Upper lobe of left lung (tissue), 4 donors: ENCODE data around the gene PGPEP1.

ENCODE experiments used
- EP300 ChIP-seq, 4 donors: sonication (generic); formaldehyde crosslinking; IDR thresholded peaks; one replicate each; pipeline ENCODE4 v1.5.1; 2017; ENCODE audit warnings: antibody characterized with exemption in 4 of 4, control low read depth in 2 of 4
- POLR2A ChIP-seq, 4 donors: fragments of 450-650 bp; IDR thresholded peaks; one replicate each; pipeline ENCODE4 v1.5.1; 2016 to 2017; ENCODE audit warnings: antibody characterized with exemption in 4 of 4, mild to moderate bottlenecking in 2 of 4
- POLR2AphosphoS5 ChIP-seq, 2 donors: sonication (generic); formaldehyde crosslinking; IDR thresholded peaks; one replicate each; pipeline ENCODE4 v1.5.1; 2017; ENCODE audit warnings: antibody characterized with exemption in 2 of 2
- TF ChIP-seq, protein P1 (sequence below), 6 experiments: fragments of 450-650 bp in 4 of 6; fragments of 200-600 bp in 2 of 6; sonication (generic) in 2 of 6; IDR thresholded peaks; one replicate each; pipeline ENCODE4 v1.5.1; 2016 to 2019; ENCODE audit warnings: antibody characterized with exemption in 6 of 6

DNA sequence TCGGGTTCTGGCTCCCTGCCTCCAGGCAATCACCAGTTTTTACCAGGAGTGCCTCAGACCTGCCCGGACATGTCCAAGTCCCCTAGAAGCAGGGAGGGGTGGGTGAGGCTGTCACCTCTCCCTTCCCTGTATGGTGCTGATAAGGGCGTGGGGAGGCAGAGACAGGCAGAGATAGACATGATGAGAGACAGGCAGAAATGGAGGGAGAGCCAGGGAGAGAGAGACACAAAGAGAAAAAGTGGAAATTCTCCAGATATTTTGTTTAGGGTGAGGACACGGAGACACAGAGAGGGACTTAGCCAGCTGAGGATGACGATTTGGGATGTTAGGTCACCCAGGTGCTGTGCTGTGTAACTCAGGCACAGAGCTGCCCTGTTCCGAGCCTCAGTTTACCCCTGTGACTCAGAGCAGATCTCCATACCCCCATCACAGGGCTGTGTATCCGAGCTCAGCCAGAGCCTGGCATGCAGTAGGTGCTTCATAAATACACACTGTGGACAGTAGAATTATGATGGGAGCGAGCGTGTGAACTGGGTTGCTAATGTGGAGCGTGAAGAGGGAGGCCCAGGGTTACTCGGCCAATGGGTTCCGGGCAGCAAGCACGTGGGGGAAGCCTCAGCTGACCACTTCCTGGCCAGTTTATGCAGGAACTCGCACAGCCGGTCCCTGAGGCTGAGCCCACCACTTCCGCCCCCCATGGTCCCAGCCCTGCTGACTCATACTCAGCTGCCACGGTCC, 33.7 kb downstream of the PGPEP1 start:
- TF ChIP-seq, protein P1, sequence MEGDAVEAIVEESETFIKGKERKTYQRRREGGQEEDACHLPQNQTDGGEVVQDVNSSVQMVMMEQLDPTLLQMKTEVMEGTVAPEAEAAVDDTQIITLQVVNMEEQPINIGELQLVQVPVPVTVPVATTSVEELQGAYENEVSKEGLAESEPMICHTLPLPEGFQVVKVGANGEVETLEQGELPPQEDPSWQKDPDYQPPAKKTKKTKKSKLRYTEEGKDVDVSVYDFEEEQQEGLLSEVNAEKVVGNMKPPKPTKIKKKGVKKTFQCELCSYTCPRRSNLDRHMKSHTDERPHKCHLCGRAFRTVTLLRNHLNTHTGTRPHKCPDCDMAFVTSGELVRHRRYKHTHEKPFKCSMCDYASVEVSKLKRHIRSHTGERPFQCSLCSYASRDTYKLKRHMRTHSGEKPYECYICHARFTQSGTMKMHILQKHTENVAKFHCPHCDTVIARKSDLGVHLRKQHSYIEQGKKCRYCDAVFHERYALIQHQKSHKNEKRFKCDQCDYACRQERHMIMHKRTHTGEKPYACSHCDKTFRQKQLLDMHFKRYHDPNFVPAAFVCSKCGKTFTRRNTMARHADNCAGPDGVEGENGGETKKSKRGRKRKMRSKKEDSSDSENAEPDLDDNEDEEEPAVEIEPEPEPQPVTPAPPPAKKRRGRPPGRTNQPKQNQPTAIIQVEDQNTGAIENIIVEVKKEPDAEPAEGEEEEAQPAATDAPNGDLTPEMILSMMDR (IDR thresholded peaks at IDR 0.05) = no peak
- TF ChIP-seq EP300 (IDR thresholded peaks at IDR 0.05) (peak; percentile 62 to 98 (median 87)), POLR2AphosphoS5 (IDR thresholded peaks at IDR 0.05) (peak; percentile 93 to 98), POLR2A (IDR thresholded peaks at IDR 0.05) (peak in 1 of 4 donors; percentile 52)
